Stomach (tissue), 4 donors: ENCODE data around the gene NR2F2.

Experiments
- POLR2A ChIP-seq, 4 donors: fragments of 450-650 bp; IDR thresholded peaks; one replicate each; pipeline ENCODE4 v1.6.1; 2016; ENCODE audit warnings: antibody characterized with exemption in 4 of 4, control low read depth in 2 of 4, mild to moderate bottlenecking in 1 of 4, moderate library complexity in 1 of 4
- TF ChIP-seq, protein P1 (sequence below), 7 experiments: fragments of 450-650 bp in 4 of 7; fragments of 200-600 bp in 3 of 7; sonication (generic) in 3 of 7; IDR thresholded peaks; one replicate each; pipeline ENCODE4 v1.5.1; 2016 to 2019; ENCODE audit warnings: antibody characterized with exemption in 7 of 7, control low read depth in 2 of 7, mild to moderate bottlenecking in 1 of 7

DNA sequence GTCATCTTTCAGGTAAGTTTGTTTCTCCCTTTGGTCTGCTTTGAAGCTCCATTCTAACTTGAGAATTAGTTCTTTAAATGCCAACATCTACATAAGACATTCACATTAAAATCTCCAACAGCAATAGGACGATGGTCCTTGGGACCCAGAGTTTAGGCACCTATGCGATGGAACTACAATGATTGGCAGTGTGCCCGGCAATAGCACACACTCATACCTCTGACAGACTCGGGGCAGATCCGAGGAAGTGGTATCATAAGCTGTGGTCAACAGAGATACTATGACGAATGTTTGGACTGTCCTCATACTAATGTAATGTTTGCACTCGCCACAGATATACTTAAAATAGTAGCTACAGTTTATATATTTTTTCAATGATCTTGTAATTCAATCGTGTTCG lies 34.2 kb upstream of the NR2F2 start:
- TF ChIP-seq, protein P1, sequence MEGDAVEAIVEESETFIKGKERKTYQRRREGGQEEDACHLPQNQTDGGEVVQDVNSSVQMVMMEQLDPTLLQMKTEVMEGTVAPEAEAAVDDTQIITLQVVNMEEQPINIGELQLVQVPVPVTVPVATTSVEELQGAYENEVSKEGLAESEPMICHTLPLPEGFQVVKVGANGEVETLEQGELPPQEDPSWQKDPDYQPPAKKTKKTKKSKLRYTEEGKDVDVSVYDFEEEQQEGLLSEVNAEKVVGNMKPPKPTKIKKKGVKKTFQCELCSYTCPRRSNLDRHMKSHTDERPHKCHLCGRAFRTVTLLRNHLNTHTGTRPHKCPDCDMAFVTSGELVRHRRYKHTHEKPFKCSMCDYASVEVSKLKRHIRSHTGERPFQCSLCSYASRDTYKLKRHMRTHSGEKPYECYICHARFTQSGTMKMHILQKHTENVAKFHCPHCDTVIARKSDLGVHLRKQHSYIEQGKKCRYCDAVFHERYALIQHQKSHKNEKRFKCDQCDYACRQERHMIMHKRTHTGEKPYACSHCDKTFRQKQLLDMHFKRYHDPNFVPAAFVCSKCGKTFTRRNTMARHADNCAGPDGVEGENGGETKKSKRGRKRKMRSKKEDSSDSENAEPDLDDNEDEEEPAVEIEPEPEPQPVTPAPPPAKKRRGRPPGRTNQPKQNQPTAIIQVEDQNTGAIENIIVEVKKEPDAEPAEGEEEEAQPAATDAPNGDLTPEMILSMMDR (IDR thresholded peaks at IDR 0.05) = no peak
- TF ChIP-seq POLR2A (IDR thresholded peaks at IDR 0.05) = no peak
